NCI-H345 (cell line): Measurements from ENCODE around the gene CRADD.

ENCODE experiments used
- DNase-seq: peaks from one replicate; lab custom pipeline; 2025; lab: John Stamatoyannopoulos, UW

The CRADD gene

DNA sequence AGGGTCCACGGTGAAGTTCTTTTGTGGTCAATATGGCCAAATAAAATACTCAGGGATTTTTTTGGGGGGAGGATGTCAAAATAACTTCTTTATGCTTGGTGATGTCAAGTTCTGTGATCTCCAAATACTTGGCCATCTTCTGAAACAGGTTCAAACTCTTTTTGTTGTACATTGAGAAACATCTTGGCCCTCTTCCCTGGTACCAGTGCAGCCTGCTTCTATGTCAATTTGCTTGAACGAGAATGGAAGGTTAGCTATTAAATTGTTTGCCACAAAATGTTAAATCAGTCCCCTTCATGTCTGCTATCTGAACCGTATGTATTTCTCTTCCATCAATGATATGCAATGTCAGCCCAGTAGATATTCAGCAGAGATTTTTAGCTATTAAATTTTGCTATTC lies 6.1 kb upstream of the CRADD start:
- no peak for DNase-seq

DNA sequence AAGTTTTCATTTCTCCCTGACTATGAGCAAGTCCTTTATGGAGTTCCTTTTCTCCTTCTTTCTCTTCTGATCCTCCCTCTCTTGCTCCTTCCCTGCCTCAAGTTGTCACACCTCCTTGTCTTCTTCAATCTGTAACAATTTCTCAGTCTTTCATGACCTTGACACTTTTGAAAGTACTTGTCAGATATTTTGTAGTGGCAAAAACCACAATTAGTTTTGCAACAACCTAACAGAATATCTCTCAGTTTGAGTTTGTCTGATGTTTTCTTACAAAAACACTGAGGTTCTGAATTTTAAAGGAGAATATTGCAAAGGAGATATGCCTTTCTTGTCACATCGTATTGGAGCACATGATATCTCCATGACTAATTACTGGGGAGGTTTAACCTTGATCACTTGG lies 4.1 kb upstream of the CRADD start:
- DNase-seq = no peak

DNA sequence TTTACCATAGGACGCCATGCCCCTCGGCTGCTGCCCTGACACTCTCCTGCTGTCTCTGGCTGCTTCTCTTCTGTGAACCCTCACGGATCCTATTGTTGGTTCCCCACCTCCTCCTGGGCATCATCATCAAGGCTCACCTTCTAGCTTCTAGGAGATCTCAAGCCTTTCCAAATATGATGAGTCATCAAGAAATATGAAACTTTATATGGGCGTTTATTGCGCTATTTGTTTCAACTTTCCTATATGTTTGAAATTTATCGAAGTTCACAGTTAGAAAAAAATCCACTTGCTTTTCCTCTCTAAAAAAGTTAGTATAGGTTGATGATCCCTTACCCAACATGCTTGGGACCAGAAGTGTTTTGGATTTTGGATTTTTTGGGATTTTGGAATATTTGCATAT lies 2.8 kb upstream of the CRADD start:
- no peak for DNase-seq

DNA sequence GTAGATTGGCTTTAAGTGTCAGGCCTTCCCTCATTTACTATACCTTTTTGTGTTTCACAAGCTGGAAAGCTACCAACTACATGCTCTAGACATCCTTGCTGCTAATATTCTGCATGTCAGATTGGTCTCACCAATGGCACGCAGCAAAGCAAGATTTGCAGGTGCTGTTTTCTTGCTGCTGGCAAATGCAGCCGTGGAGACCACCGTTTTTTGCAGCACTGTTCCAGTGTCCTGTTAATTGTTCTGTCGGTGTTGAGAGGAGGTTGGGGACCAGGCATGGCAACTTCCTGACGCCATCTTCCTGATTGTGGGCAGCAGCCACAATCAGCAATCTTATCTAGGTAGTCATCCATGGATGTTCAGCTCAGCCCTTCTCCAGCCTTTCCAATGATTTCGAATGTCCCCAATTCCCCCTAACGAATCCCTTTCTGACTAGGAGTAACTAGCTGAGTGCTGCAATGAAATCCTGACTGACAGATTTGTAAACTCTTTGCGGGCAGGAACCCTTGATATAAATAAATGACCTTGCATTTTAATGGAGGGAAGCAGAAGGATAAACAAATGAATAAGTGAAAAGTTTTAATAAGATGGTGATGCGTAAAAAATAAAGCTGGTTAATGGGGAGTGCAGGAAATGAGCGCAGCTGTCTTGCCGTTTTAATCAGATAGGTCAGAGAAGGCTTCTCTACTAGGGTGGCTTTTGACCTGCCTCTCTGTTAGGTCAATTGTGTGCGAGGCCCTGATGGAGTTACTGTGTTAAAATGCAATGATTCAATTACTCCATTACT lies 574 bp upstream of the CRADD start:
- DNase-seq = no peak

DNA sequence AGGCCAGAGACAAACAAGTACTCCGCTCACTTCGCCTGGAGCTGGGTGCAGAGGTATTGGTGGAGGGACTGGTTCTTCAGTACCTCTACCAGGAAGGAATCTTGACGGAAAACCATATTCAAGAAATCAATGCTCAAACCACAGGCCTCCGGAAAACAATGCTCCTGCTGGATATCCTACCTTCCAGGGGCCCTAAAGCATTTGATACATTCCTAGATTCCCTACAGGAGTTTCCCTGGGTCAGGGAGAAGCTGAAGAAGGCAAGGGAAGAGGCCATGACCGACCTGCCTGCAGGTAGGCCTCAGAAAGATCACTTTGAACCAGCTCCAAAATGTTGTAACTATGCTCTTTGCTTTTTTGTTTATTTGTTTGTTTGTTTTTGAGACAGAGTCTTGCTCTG lies 1.6 kb downstream of the CRADD start:
- DNase-seq = no peak

DNA sequence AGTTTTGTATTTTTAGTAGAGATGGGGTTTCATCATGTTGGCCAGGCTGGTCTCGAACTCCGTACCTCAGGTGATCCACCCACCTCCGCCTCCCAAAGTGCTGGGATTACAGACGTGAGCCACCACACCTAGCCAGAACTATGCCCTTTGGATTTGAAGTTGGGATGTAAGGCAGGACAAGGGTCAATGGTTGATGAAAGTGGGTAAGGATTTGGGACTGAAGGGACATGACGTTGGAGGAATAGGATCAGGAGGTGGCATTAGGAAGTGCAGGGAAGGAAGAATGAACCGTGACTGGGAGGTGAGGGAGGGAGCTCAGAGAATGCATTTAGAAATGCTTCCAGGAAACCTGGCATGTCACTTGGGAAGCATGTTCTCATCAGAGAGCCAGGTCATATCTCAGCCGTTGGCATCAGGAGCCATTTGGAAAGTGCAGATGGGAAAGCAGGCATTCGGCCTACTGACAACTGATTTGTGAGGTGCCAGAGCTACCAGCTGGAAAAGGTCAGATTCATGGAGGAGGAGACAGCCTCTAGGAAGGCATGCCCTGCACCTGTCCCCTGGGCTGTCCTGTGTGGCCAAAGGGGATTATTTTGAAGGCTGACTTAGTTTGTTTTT lies 2.2 kb downstream of the CRADD start:
- no peak for DNase-seq

DNA sequence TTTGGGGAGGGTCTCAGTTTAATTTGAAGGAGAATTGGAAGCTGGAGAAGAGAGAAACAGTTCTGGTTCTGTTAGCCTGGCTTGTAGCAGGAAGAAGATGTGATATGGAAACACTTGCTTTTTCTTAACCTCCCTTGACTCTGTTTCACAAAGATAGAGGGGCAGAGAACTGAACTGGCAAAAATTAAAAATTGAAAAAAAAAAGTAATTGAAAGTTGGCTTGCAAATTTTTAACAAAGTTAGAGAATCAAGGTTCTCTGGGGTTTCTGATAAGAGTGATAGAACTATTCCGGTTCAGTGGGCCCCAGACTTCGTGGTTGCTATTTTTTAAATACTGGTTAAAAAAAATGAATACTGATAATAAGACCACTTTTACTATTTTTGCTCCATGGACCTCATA lies 2.8 kb downstream of the CRADD start:
- no peak for DNase-seq

DNA sequence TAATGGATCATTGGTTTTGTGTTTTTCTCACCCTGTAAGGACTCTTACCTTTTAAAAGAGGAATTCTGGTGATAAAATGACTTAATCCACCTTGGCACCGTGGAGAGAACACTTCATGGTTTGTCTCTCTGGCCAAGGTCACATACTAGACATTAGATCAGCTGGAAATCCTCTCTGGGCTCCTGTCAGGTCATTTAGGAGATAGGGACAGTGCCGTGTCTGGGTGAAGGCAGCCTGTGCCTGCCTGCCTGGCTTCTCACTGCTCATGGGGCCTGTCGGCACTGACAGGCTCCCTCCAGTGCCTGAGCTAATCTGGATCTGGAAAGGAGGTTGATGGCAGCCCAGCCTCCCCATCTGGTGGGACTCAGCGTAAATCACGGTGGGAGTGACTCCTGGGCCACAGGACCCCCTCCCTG lies 5.7 kb downstream of the CRADD start:
- DNase-seq = no peak

DNA sequence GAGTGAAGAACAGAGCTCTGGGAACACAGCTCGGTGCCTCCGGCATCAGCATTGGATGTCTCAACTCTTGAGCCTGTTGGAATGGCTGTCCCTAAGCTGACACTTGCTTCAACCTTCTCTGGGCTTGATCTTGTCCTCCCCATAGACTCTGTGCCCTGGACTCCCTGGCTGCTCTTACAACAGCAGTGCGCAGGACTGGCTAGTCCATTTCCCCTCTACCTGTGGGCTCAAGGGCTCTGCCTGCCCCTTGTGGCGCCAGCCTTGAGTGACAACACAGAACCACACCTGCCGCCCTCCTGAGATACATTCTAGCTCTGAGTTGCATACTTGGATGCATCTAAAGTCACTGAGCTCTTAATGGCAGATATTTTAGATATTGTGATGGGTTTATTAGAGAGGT lies 6.2 kb downstream of the CRADD start:
- DNase-seq = no peak

GRCh38 chr12:93684716-93685115 lies 7.5 kb downstream of the CRADD start:
- no peak for DNase-seq

- no peak for DNase-seq
Observed at GRCh38 chr12:93686572-93687356, 9.6 kb downstream of the CRADD start.

DNA sequence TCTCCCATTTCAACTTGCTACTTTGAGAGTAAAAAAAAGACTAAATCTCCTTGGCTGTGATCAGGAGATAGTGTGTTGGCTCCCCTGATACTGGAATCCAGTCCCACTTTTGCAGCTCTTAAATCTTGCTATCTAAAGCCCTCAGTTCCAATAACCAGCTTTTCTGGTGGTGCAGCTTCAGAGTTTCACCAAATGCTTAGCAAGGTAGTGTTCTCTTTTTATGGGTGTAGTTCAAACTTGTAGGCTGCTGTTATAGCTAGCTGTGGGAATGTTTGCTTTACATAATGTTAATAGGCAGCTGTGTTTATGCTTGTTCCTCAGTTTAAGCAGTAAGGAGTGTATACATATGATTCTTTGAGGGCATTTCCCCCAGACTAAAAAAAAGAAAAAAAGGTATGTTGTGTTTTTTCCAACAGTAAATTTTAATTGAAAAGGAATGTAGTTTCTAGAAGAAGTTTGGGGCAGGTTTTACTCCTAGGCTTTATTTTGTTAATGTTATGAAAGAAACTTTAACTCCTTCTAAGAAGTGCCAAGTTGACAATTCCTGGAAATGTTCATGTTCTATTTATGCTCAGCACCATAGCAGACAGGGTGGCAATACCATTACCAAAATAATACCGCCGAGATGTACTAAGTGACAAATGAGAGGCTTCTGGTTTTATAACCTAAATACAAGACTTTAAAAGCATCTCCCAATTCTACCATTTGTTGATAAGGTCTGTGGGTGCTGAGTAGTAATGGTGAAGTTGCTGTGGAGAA lies 12.1 kb downstream of the CRADD start:
- no peak for DNase-seq

DNA sequence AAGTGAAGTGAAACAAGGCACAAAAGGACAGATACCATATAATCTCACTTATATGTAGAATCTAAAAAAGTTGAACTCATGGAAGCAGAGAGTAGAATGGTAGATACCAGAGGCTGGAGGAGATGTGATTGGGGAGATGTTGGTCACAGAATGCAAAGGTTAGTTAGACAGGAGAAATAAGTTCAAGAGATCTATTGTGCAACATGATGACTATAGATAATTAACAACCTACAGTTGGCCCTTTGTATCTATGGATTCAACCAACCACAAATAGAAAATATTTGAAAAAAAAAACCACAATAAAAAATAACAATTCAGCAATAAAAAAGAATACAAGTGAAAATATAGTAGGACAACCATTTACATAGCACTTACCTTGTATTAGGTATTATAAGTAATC lies 19.3 kb downstream of the CRADD start:
- DNase-seq = no peak

DNA sequence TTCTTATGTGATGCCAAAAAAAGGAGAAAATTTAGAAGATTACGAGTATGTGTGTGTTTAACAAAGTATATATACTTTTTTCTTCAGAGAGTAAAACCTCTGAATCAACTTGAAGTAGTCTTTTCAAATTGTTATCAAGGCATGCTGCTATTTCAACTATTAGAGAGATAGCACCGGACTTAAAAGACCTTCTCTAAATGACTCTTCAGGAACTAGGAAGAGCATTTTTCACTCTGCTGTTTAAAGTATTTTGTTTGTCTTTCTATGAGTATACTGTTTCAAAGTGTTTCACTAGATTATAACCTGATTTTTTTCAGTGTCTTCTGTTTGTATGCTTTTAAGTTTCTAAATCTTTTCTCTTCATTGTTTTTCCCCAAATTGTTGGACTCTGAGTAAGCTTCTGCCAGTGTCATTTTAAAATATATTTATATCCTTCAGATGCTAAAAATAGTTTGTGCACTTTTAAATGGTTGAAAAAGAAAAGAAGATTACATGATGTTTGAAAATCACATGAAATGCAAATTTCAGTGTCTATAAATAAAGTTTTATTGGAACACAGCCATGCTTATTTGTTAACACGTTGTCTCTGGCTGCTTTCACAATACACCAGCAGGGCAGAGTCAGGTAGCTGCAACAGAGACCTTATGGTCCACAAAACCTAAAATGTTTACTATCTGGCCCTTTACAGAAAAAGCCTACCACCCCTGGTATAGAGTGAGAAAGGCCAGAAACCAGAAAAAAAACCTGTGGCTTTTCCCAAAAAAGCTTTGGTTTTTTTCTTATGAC lies 21.3 kb downstream of the CRADD start:
- peak; percentile 8 for DNase-seq

DNA sequence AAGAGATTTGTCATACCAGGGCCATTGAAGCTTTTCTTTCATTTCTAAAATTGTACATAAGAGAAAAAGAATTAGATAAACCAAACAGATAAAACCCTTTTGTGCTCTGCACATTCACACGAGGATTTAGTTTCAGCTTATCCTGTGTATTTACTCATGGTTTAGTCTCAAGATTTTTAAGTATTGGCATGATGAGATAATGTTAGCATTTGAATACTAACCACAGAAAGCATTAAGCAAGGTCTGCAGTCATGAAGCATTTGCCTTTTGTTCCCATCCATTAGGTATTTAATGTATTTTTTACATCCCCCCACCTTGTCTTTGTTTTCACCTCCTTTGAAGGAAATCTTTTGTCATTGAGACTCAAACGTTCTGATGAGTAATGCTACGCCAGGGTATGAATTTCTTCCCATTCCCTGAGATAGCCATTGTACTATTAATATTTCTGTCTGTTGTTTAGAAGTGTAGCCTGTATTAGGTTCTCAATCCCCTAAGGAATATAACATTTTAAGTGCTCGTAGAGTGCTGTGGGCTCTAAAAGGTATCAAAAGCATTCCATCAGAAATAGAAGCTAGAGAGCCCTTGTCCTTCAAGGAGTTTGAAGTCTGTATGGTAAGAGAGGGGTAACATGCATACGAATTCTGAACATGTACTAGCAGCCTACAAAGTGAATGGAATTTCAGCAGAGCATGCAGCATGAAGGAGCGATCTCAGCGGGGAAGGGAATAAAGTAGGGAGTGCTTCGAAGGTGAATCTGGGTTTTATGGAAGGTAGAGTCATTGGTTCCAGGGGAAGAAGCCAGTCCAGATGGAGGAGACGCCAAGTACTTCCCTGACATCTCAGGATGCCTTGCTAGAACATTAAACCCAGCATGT lies 22.3 kb downstream of the CRADD start:
- DNase-seq = peak; percentile 61

GRCh38 chr12:93702707-93703315 lies 25.6 kb downstream of the CRADD start:
- DNase-seq = no peak

GRCh38 chr12:93704122-93704521 lies 26.9 kb downstream of the CRADD start:
- no peak for DNase-seq

DNA sequence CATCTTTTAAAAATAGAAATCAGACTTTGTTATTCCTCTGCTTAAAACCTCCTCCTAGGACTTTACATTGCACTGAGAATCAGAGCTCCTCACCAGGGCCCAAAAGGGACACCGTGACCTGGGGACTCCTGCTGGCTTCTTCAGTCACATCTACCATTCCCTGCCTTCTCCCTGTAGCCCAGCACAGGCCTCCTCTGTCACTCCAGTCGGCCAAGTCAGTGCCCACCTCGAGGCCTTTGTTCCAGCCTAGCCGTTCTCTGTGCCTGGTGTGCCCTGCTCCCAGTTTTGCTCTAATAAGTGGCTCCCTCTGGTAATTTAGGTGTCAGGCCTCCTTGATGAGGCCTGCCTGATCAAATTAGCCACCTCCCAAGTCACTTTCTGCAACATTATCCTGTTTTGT lies 27.4 kb downstream of the CRADD start:
- DNase-seq = no peak

DNA sequence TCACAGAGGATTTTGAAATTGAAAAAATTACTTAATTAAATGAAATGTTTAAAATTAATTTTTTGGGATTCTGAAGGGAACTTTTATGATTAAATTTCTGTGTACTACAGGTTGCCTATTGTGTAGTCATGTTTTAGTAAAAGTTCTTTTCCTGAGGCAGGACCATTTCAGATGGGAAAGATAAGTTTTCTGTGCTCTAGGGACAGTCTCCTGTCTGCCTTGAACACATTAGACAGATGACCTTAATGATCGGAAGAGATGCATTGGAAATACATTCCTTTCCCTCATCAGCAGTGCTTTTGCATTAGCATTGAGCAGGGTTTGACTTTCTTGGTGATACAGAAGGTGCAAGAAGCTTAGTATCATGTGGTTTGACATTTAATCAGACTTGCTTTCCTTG lies 28.1 kb downstream of the CRADD start:
- DNase-seq = no peak

- no peak for DNase-seq
Observed at GRCh38 chr12:93706387-93706786, 29.2 kb downstream of the CRADD start.
